ENCODE results near the gene ARHGAP22.

Gene ARHGAP22

DNA sequence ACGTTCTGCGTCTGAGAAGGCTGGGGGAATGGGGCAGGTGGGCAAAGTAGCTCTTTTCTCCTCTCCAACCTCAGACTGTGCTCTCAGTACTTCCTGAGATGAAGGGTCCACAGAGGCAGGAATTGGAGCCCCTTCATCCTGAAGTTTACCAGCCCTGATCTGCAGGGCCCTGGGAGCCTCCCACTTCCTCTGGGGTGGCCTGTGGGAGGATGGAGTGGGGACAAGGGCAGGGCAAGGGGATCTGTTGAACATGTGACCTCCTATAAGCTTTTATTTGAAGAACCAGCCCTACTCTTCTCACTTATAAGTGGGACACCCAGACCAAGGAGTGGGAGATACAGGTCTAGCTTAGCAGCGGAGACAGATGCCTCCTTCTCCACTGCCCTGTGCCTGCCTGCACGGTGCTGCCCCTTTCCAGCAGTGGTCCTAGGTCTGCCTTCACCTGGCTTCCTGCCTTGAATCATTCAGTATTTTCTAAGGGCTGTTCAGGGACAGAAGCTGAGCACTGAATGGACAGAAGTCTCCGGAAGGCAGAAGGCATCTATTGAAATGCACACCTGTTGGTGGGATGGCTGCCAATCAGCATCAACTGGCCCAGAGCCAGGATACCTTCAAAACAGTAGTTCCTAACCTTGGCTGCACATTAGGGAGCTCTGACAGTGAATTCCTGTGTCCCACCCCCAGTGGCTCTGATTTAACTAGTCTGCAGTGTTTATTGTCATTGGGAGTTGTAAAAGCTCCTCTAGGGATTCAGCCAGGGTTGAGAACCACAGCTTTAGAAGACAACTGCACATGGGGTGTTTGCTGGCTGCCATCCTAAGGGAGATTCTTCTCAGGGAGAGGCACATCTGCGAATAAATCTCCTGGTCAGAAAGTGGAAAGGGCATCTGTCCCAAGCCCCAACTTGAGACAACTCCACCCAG lies 2.7 kb upstream of the ARHGAP22 start:
- no peak for DNase-seq (ENCODE audit: low read depth in 1 of 2, low spot score in 1 of 2)

DNA sequence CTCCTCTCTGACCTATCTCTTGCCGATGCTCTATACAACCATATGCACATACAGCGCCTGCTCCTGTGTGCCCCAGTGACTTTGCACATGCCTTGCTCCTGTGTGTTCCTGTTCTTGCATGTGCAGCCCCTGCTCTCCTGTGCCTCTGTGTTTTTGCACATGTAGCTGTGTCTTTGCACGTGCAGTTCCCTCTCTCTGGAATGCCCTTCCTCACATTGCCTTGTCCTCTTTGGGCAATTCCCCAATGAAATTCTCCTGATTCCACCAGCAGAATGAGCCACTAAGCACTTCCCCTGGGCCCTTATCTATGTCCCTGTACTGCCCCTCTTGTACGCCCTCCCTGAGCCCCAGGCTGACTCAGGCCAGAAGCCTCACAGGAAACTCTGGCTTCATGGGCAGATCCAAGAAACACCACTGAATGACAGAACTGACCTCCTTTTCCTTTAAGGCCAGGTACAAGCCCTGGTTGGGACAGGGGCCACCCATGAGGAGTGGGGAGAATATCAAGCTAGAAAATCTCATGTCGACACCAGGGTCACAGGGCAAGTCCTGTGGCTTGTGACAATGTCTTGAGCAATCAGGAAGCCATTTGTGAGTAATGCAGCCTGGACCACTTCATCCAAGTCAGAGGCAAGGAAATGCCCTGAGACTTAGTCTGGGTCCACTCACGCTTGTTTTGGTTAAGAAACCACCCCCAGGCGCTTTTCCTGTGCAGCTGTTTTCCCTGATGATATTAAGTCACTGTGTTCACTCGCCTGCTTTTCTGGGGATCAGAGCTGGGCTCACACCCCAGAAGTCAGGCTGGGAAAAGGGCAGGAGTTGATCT lies 1.9 kb upstream of the ARHGAP22 start:
- no peak for DNase-seq (ENCODE audit: low read depth in 1 of 2, low spot score in 1 of 2)

GRCh38 chr10:48605786-48606529 lies 1.1 kb upstream of the ARHGAP22 start:
- DNase-seq (ENCODE audit: low read depth in 1 of 2, low spot score in 1 of 2), result no peak

GRCh38 chr10:48604039-48604990 lies 558 bp downstream of the ARHGAP22 start:
- no peak for DNase-seq (ENCODE audit: low read depth in 1 of 2, low spot score in 1 of 2)

DNA sequence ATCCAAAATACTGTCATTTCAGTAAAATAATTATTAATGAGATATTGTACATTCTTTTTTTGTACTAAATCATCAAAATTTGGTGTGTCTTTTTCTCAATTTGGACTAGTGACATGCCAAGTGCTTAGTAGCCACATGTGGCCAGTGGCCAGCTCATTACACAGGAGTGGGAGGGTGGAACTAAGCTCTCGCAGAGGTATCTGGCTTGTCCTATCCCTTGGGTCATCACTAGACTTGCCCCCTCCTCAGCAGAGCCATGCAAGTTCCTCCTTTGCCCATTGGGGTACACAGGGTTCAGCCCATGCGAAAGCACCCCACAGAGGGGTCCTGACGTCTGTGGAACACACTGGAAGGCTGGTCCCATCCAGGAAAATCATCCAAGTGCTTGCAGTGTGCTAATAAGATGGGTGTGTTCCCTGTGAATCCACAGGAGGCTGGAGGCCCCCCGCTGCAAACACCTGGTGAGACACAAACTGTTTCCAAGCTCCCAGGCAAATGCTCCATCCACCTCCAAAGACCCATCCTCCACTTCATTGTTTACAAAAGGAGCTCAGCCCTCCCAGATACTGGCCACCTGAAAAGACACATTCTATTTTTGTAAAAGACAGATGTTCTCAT lies 1.3 kb downstream of the ARHGAP22 start:
- DNase-seq (ENCODE audit: low read depth in 1 of 2, low spot score in 1 of 2), result no peak

- DNase-seq (ENCODE audit: low read depth in 1 of 2, low spot score in 1 of 2), result no peak
Measured at GRCh38 chr10:48602401-48603135, 2.3 kb downstream of the ARHGAP22 start.

DNA sequence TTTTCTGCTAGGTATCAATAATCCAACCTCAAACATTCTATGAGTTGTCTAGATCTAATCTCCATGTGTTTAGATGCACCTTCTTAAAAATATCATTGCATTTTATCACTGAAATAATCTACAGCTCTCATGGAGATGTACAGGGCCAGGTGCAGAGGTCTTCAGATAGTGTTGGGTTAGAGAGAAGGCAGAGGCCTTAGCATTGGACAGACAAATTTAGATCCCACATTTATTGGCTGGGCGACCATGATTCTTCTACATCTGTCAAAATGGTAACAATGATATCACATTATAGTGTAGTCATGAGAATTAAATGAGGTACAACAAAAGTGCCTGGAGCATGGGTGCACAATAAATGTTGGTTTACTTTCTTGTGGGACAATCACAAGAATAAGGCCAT lies 3.1 kb downstream of the ARHGAP22 start:
- DNase-seq (ENCODE audit: low read depth in 1 of 2, low spot score in 1 of 2), result no peak

DNA sequence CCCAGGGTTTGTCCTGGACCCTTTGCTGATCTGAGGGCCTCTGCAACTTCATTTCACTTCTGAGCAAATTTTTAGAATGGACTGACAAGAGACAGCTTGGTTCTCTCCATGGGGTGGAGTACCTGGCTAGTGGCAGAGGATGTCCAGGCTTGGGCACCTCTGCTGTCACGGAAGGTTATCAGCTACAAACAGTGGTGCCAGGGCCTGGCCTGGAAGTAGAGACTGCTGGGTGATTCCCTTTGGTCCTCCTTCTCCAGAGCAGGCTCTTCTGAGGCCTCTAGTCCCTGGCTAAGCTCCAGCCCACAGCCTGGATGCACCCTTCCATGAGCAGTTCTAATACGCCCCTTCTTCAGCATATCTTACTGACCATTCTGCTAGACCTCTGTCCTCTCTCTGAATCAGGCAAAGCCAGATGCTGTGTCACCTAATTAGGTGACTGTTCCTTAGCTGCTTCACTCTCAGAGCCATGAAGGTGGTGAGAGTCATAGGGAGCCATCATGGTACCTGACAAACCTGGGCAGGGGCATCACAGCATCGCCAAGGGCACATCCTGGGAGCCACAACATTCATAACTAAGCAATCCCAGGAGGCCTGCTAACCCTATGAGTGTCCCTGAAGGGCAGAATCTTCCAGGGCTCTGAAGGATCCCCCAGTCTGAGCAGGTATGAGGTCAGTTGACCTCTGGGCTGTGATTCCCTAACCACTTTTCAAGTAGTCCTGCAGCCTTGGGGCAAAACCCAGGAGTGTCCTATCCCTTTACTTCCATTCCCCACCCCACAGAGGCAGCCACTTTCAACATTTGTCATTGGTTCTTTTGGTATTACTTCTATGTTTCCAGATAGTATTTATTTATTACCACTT lies 4.0 kb downstream of the ARHGAP22 start:
- DNase-seq (ENCODE audit: low read depth in 1 of 2, low spot score in 1 of 2), result no peak

DNA sequence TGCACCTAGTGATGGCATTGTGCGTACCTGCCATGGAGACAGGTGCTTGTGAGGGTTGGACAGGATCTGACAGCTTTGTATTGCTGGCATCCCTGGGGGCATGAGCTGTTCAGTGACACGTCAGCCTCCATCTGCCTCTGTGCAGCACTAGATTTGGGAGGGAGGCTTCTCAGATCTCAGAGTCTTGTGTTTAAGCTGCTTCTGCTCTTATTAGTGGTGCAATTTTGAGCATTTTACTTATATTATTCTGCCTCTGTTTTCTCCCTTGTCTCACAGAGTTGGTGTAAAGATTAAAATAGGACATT lies 5.1 kb downstream of the ARHGAP22 start:
- DNase-seq (ENCODE audit: low read depth in 1 of 2, low spot score in 1 of 2), result no peak

GRCh38 chr10:48598936-48599829 lies 5.7 kb downstream of the ARHGAP22 start:
- no peak for DNase-seq (ENCODE audit: low read depth in 1 of 2, low spot score in 1 of 2)

DNA sequence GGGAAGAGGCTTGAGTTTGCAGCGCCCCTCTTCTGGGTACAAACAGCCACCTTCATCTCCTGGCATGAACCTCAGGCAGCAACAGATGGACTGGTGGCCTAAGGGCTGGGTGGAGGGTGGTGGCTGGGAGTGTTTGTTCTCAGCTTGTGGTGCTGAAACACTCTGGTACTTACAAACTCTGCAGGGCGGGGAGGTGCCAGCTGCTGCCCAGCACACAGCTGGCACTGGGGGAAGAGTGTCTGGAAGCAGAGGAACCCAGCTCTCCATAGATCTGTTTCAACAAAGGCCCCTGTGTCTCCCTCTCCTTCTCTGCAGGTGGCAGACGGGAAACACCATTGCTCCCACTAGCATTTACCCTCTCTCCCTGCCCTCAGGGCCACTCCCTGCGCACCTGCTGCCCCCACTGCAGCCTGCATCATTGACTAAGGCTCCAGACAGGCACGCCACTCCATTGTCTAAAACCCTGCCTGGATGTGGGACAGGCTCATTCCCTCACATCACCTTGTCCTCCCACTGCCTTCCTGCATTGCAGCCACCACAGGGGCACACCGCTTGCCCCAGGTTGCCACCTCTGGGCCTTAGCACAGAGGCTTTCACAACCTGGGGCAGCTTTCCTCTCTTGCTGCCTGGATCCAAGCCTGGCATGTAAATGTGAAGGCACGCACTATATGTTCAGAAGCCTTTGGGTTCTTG lies 6.5 kb downstream of the ARHGAP22 start:
- DNase-seq (ENCODE audit: low read depth in 1 of 2, low spot score in 1 of 2), result no peak

- no peak for DNase-seq (ENCODE audit: low read depth in 1 of 2, low spot score in 1 of 2)
Measured at GRCh38 chr10:48595539-48595932, 9.3 kb downstream of the ARHGAP22 start.

DNA sequence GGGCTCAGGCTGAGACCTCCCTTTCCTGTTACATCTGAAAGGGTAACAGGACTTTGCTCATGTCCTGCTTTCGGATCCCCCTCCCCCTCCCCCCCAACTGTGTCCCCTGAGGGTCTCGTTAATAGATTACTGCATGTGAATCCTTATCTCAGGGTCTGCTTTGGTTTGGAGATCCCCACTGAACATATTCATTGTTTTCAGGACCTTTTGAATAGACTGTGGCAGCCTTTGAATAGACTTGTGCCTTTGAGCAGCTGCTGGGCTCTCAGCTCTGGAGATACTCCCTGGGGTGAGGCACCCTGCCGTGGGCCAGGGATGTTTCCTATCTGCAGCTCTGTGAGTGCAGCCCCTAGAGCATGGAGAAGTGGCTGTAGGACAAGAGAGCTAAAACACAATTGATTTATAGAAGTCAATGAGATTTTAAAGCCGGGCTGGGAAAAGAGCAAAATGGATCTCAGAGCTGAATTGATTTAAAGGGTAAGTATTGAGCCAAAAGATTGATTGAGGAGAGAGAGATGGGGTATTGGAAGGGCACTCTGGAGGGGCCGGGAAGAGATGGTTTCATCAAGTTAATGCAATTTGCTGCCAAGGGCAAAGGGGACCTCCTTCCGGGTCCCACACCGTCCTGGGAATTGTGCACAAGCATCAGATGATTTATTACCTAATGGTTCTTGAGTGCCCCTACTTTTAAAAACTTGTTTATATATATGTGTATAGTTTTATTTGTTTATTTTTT lies 9.9 kb downstream of the ARHGAP22 start:
- no peak for DNase-seq (ENCODE audit: low read depth in 1 of 2, low spot score in 1 of 2)

- DNase-seq (ENCODE audit: low read depth in 1 of 2, low spot score in 1 of 2), result no peak
Measured at GRCh38 chr10:48594371-48594770, 10.5 kb downstream of the ARHGAP22 start.

GRCh38 chr10:48592346-48592745 lies 12.5 kb downstream of the ARHGAP22 start:
- DNase-seq (ENCODE audit: low read depth in 1 of 2, low spot score in 1 of 2), result no peak

DNA sequence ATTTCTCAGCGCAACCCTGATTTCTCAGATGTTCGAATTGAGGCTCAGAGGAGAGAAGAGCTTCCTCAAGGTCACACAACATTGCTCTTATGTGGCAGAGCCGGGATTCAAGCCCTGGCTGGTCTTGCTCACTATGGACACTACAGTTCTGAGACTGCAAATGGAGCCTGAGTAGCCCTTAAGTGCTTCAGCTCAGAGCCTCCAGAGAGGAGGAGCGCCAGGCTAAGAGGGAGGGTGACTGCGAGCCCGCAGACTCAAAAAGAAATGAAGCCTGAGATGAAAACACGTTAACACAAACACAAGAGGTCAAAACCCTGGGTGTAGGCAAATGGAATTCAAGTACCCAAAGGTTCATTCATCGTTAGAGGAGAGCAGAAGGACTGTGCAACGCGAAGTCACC lies 13.9 kb downstream of the ARHGAP22 start:
- no peak for DNase-seq (ENCODE audit: low read depth in 1 of 2, low spot score in 1 of 2)

Data from activated CD4-positive, alpha-beta T cell treated with anti-CD3 and anti-CD28 coated beads, Interleukin-2, amount 50 U/mL, for 24 hours (primary cell).